OCI-LY7 (cell line): ENCODE data around the gene NR5A1. TPM values are rescaled to one million over a fixed set of nuclear protein-coding genes. Genes with fewer than 3 reads are reported as not detected.

Experiments used
- BruUV-seq: library from RNA; stranded (reverse); fragments of 400-500 nt; replicated peaks from 2 replicates; lab custom pipeline; 2021; lab: Mats Ljungman, UMichigan
- CTCF ChIA-PET: fragments of 300-600 bp; sonication (Branson Sonifier 250); formaldehyde crosslinking; loops from one replicate; lab custom pipeline; 2022; ENCODE audit warnings: antibody characterized with exemption; ENCODE audit not compliant: unreplicated experiment; lab: Charles Lee
- POLR2A ChIA-PET: fragments of 300-600 bp; sonication (Branson Sonifier 250); formaldehyde crosslinking; loops from one replicate; lab custom pipeline; 2022; ENCODE audit warnings: antibody characterized with exemption; lab: Charles Lee
- DNase-seq: peaks from one replicate; pipeline ENCODE4 v3.0.0-alpha.2; 2015; ENCODE audit warnings: low spot score
- H2AFZ ChIP-seq: fragments of 200-600 bp; sonication (generic), shearing (Covaris generic); 2 replicates; pipeline ENCODE4 v1.6.1; 2014; ENCODE audit warnings: mild to moderate bottlenecking, antibody characterized with exemption, low read length, moderate library complexity
- H3K27ac ChIP-seq: fragments of 200-600 bp; sonication (generic); 2 replicates; pipeline ENCODE4 v1.5.1; 2014; ENCODE audit warnings: mixed run types, low read depth, mild to moderate bottlenecking, moderate library complexity, low read length, inconsistent platforms; ENCODE audit not compliant: poor library complexity, severe bottlenecking
- H3K36me3 ChIP-seq: fragments of 200-600 bp; sonication (generic); 2 replicates; pipeline ENCODE4 v1.6.1; 2014; ENCODE audit warnings: mild to moderate bottlenecking, antibody characterized with exemption, low read length, moderate library complexity, mixed read lengths; ENCODE audit not compliant: insufficient read depth
- H3K4me1 ChIP-seq: fragments of 200-600 bp; sonication (generic); 2 replicates; pipeline ENCODE4 v1.5.1; 2014; ENCODE audit warnings: mild to moderate bottlenecking, low read length; ENCODE audit not compliant: insufficient read depth, poor library complexity, severe bottlenecking
- H3K4me2 ChIP-seq: fragments of 200-600 bp; sonication (generic); 2 replicates; pipeline ENCODE4 v1.6.1; 2014; ENCODE audit warnings: mild to moderate bottlenecking, low read length
- H3K4me3 ChIP-seq: fragments of 200-600 bp; sonication (generic); 2 replicates; pipeline ENCODE4 v1.5.1; 2014; ENCODE audit warnings: mild to moderate bottlenecking, low read depth, low read length; ENCODE audit not compliant: poor library complexity, severe bottlenecking
- H3K79me2 ChIP-seq: fragments of 200-600 bp; sonication (generic); 2 replicates; pipeline ENCODE4 v1.6.1; 2016; ENCODE audit warnings: low read depth, mild to moderate bottlenecking, low read length, moderate library complexity, mixed read lengths; ENCODE audit not compliant: insufficient read depth
- H3K9me2 ChIP-seq: fragments of 200-600 bp; sonication (generic); 2 replicates; pipeline ENCODE4 v1.6.1; 2016; ENCODE audit warnings: mild to moderate bottlenecking, low read length, mixed read lengths; ENCODE audit not compliant: insufficient read depth
- H3K9me3 ChIP-seq: fragments of 200-600 bp; sonication (generic); 2 replicates; pipeline ENCODE4 v1.6.1; 2014; ENCODE audit warnings: mild to moderate bottlenecking, mixed run types, low read length, mixed read lengths
- H4K20me1 ChIP-seq: fragments of 200-600 bp; sonication (generic); 2 replicates; pipeline ENCODE4 v1.6.1; 2014; ENCODE audit warnings: mild to moderate bottlenecking, antibody characterized with exemption, low read length, moderate library complexity, mixed read lengths; ENCODE audit not compliant: insufficient read depth
- EZH2phosphoT487 ChIP-seq: fragments of 200-600 bp; sonication (generic); IDR thresholded peaks from 2 replicates; pipeline ENCODE4 v1.6.1; 2018; ENCODE audit warnings: low read depth, borderline replicate concordance, mild to moderate bottlenecking, mixed run types, antibody characterized with exemption, low read length, moderate library complexity, mixed read lengths
- intact Hi-C: fragments of 100-400 bp; cut with micrococcal nuclease; formaldehyde crosslinking; loops from one replicate; pipeline ENCODE4 v1.10.0; 2022; ENCODE audit not compliant: unreplicated experiment
- total RNA-seq, 2 experiments: library from RNA; depleted of rRNA in 1 of 2; stranded (reverse); fragments of >200 nt in 1 of 2; shearing (Covaris generic) in 1 of 2; gene quantifications; 2 replicates each; pipeline ENCODE4 v1.2.3, GENCODE V29; 2014 to 2022
- TF ChIP-seq, protein P1 (sequence below): fragments of 200-600 bp; sonication (generic); conservative IDR thresholded peaks from 2 replicates; pipeline ENCODE4 v1.5.1; 2014; ENCODE audit warnings: mild to moderate bottlenecking, antibody characterized with exemption, low read length, moderate library complexity, mixed read lengths

NR5A1 gene
- total RNA-seq, 2 experiments from 2014 or later: not detected

DNA sequence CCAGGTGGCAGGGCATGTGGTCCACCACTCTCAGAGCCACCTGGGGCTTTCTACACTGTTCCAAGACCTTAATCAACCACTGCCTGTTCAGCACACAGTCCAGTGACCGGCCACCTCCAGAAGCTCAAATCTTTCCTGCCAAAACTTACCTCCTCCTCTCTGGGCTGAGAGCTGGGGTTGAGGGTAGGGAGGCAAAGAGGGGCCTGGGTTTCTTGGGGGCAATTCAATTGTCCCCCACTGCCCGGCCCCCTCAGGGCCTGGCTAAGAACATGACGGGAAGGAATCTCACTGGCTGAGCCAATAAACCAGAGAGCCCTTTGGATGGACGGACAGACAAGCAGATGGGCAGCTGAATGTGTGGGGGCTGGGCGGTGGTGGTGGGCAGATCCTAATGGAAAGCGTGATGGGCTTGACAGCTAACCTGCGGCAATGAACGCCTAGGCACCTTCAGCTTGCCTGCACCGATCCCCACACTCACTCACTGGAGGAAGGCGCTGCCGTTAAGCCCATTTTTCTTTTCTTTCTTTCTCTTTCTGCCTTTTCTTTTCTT is 5.4 kb downstream of the NR5A1 start:
- Histone ChIP-seq H3K4me3 (no peak overlapping the region), H3K79me2 (no peaks in the 10 kb centered on the region), H3K9me3 (no peaks in the 10 kb centered on the region), H3K4me1 (no peaks in the 10 kb centered on the region), H3K4me2 (no peak overlapping the region), H3K9me2 (no peaks in the 10 kb centered on the region), H4K20me1 (no peaks in the 10 kb centered on the region), H3K36me3 (no peaks in the 10 kb centered on the region), H3K27ac (no peak overlapping the region), H2AFZ (no peak overlapping the region)
- TF ChIP-seq, protein P1, sequence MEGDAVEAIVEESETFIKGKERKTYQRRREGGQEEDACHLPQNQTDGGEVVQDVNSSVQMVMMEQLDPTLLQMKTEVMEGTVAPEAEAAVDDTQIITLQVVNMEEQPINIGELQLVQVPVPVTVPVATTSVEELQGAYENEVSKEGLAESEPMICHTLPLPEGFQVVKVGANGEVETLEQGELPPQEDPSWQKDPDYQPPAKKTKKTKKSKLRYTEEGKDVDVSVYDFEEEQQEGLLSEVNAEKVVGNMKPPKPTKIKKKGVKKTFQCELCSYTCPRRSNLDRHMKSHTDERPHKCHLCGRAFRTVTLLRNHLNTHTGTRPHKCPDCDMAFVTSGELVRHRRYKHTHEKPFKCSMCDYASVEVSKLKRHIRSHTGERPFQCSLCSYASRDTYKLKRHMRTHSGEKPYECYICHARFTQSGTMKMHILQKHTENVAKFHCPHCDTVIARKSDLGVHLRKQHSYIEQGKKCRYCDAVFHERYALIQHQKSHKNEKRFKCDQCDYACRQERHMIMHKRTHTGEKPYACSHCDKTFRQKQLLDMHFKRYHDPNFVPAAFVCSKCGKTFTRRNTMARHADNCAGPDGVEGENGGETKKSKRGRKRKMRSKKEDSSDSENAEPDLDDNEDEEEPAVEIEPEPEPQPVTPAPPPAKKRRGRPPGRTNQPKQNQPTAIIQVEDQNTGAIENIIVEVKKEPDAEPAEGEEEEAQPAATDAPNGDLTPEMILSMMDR: no peak
- no peak for TF ChIP-seq EZH2phosphoT487
- no peak for DNase-seq
- intact Hi-C loops: no loop called here
- CTCF ChIA-PET: no interaction called here
- POLR2A ChIA-PET: interaction anchor here (0.5 kb wide), 1 partner anchor 147 kb away, joined by 3 read pairs; no protein-coding TSS in a partner anchor
- no TSS peak for BruUV-seq

DNA sequence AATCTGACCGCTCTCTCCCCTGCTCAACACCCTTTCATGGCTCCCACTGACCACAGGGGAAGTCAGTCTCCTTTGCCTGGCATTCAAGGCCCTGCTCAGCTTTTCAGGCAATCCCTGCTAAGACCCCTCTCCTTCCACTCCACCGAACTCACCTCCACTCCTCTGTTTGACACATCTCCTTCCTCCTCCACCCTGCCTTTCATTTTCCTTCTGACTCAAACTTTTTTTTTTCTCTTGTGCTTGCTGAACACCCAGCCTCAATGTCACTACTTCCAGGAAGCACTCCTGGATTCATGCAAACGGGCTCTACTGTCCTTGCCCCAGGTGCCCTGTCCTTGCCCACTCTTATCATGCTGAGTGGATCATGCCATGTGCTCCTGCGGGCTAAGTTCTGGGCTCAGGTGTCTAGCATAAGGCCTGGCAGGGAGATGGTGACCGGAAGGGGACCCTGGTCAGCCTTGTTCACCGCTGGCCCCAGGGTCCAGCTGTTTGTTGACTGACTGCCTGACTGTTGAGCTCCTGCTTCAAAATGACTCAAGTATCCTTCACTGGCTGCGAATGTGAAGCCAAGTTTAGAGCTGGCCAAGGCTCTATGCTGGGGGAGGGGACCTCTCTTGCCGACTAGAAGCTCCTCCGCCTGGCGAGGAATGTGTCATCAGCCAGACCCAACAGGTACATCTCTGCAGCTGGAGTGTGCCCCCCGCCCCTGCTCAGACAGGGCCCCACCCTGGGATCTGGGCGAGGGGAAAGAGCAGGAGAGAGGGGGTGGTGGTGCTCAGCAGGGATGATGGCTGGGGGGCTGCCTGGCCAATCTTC is 6.2 kb downstream of the NR5A1 start:
- no peaks in the 10 kb centered on the region for H3K9me3 ChIP-seq
- CTCF ChIA-PET: no interaction called here
- POLR2A ChIA-PET: no interaction called here

More for the DNA sequence above, 6.2 kb downstream of the NR5A1 start:
- no peaks in the 10 kb centered on the region for H3K36me3 ChIP-seq
- H3K4me2 ChIP-seq: no peak overlapping the region
- no peak overlapping the region for H2AFZ ChIP-seq
- H3K9me2 ChIP-seq: no peaks in the 10 kb centered on the region
- intact Hi-C loops: no loop called here
- no peak for DNase-seq
- H3K4me3 ChIP-seq: no peak overlapping the region
- H3K27ac ChIP-seq: no peak overlapping the region
- no peaks in the 10 kb centered on the region for H3K4me1 ChIP-seq
- no peaks in the 10 kb centered on the region for H3K79me2 ChIP-seq
- no TSS peak for BruUV-seq
- TF ChIP-seq, protein P1: no peak
- TF ChIP-seq EZH2phosphoT487: no peak
- no peaks in the 10 kb centered on the region for H4K20me1 ChIP-seq
